HPDE6-E6E7 (cell line): ENCODE results near the gene CCNYL1.
"Not testable (repeated sequence)": the region's sequence is repeated elsewhere in the genome, so short reads cannot be mapped to it uniquely, and the experiment has no call there.

Experiments
- DNase-seq: peaks from one replicate; pipeline ENCODE4 v3.0.0; 2011; ENCODE audit warnings: missing footprints; ENCODE audit errors: extremely low spot score

Gene CCNYL1

GRCh38 chr2:207710814-207711740 is at the start of gene CCNYL1:
Gene CCNYL1, plus strand, starts transcription at chr2:207711640. Its CDS starts 257 bp downstream, at chr2:207711897.
- DNase-seq = peak; percentile 98

- no peak for DNase-seq
Observed at GRCh38 chr2:207662203-207662602, 49.2 kb upstream of the CCNYL1 start.

GRCh38 chr2:207663870-207664545 is 47.4 kb upstream of the CCNYL1 start:
- DNase-seq = no peak

GRCh38 chr2:207670887-207671286 is 40.6 kb upstream of the CCNYL1 start:
- no peak for DNase-seq

- no peak for DNase-seq
Observed at GRCh38 chr2:207673431-207673830, 38.0 kb upstream of the CCNYL1 start.

- no peak for DNase-seq
Observed at GRCh38 chr2:207674266-207674774, 37.1 kb upstream of the CCNYL1 start.

GRCh38 chr2:207674826-207675225 is 36.6 kb upstream of the CCNYL1 start:
- no peak for DNase-seq

- peak; percentile 32 for DNase-seq
Observed at GRCh38 chr2:207676827-207677354, 34.5 kb upstream of the CCNYL1 start.

GRCh38 chr2:207681431-207681830 is 30.0 kb upstream of the CCNYL1 start:
- DNase-seq = no peak

- DNase-seq = no peak
Observed at GRCh38 chr2:207682557-207682956, 28.9 kb upstream of the CCNYL1 start.

- no peak for DNase-seq
Observed at GRCh38 chr2:207683438-207683837, 28.0 kb upstream of the CCNYL1 start.

GRCh38 chr2:207683879-207684627 is 27.4 kb upstream of the CCNYL1 start:
- DNase-seq = no peak

GRCh38 chr2:207686812-207687211 is 24.6 kb upstream of the CCNYL1 start:
- no peak for DNase-seq

GRCh38 chr2:207688597-207688996 is 22.8 kb upstream of the CCNYL1 start:
- DNase-seq = no peak

- DNase-seq = not testable (repeated sequence)
Observed at GRCh38 chr2:207690845-207691461, 20.5 kb upstream of the CCNYL1 start.

GRCh38 chr2:207692206-207693065 is 19.0 kb upstream of the CCNYL1 start:
- DNase-seq = no peak

- no peak for DNase-seq
Observed at GRCh38 chr2:207693641-207694249, 17.7 kb upstream of the CCNYL1 start.

GRCh38 chr2:207694811-207695281 is 16.6 kb upstream of the CCNYL1 start:
- DNase-seq = no peak

- no peak for DNase-seq
Observed at GRCh38 chr2:207695293-207695692, 16.1 kb upstream of the CCNYL1 start.

- DNase-seq = not testable (repeated sequence)
Observed at GRCh38 chr2:207696911-207697310, 14.5 kb upstream of the CCNYL1 start.
